Measurements from ENCODE around the gene JAG2.

JAG2 gene

DNA sequence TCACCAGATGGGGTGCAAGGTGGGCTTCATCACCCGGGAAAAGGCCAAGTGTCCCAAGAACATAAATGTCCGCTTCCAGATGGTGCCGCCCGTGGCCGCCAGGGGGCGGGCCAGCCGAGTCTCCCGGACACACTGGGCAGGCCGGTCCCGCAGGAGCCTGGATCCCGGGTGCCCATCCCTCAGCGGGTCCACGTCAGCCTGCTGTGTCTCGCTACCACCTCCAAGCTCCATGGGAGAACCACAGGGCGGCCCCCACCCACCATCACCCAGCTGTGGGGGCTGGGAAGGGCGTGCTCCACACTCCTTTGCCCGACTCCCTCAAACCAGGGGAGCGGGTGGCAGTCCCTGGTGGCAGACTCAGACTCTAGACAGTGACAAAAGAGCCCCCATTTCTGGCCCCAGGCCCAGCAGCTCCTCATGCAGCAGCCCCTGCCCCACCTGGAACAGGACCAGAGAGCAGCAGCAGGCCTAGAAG, 34.5 kb upstream of the JAG2 start (continued):
- TF ChIP-seq, protein P1, sequence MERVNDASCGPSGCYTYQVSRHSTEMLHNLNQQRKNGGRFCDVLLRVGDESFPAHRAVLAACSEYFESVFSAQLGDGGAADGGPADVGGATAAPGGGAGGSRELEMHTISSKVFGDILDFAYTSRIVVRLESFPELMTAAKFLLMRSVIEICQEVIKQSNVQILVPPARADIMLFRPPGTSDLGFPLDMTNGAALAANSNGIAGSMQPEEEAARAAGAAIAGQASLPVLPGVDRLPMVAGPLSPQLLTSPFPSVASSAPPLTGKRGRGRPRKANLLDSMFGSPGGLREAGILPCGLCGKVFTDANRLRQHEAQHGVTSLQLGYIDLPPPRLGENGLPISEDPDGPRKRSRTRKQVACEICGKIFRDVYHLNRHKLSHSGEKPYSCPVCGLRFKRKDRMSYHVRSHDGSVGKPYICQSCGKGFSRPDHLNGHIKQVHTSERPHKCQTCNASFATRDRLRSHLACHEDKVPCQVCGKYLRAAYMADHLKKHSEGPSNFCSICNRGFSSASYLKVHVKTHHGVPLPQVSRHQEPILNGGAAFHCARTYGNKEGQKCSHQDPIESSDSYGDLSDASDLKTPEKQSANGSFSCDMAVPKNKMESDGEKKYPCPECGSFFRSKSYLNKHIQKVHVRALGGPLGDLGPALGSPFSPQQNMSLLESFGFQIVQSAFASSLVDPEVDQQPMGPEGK (tag by site-specific recombination; IDR thresholded peaks at IDR 0.05): peak; percentile 91
- TF ChIP-seq, protein P2, sequence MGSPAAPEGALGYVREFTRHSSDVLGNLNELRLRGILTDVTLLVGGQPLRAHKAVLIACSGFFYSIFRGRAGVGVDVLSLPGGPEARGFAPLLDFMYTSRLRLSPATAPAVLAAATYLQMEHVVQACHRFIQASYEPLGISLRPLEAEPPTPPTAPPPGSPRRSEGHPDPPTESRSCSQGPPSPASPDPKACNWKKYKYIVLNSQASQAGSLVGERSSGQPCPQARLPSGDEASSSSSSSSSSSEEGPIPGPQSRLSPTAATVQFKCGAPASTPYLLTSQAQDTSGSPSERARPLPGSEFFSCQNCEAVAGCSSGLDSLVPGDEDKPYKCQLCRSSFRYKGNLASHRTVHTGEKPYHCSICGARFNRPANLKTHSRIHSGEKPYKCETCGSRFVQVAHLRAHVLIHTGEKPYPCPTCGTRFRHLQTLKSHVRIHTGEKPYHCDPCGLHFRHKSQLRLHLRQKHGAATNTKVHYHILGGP (tag by site-specific recombination; IDR thresholded peaks at IDR 0.05): no peak
- TF ChIP-seq ZNF571 (tag by site-specific recombination; IDR thresholded peaks at IDR 0.05) (no peak), ZBTB20 (tag by site-specific recombination; IDR thresholded peaks at IDR 0.05) (no peak), ZNF830 (tag by site-specific recombination; IDR thresholded peaks at IDR 0.05; ENCODE audit: low read depth) (no peak), ZNF785 (tag by site-specific recombination; IDR thresholded peaks at IDR 0.05) (no peak), ZNF747 (tag by site-specific recombination; IDR thresholded peaks at IDR 0.05) (no peak), MYNN (tag by site-specific recombination; IDR thresholded peaks at IDR 0.05; ENCODE audit: borderline replicate concordance) (no peak), ZFP41 (tag by site-specific recombination; IDR thresholded peaks at IDR 0.05; ENCODE audit: borderline replicate concordance) (no peak), ZNF521 (tag by site-specific recombination; IDR thresholded peaks at IDR 0.05) (no peak), ZNF16 (tag by site-specific recombination; IDR thresholded peaks at IDR 0.05; ENCODE audit: low read depth) (no peak), ZNF335 (tag by site-specific recombination; conservative IDR thresholded peaks at IDR 0.05) (no peak), ZNF10 (tag by site-specific recombination; IDR thresholded peaks at IDR 0.05) (no peak), ZNF548 (tag by site-specific recombination; IDR thresholded peaks at IDR 0.05) (no peak), KLF8 (tag by site-specific recombination; IDR thresholded peaks at IDR 0.05) (peak; percentile 69; the same call in 1 of the 2 replicates), ZNF302 (tag by site-specific recombination; IDR thresholded peaks at IDR 0.05; ENCODE audit: low read depth) (no peak), ZNF239 (tag by site-specific recombination; IDR thresholded peaks at IDR 0.05) (no peak), ZFP37 (tag by site-specific recombination; IDR thresholded peaks at IDR 0.05) (peak; percentile 76; the same call in 1 of the 2 replicates), ZNF48 (tag by site-specific recombination; IDR thresholded peaks at IDR 0.05) (no peak), ZNF843 (tag by site-specific recombination; IDR thresholded peaks at IDR 0.05) (no peak), ZNF202 (tag by site-specific recombination; IDR thresholded peaks at IDR 0.05; ENCODE audit: borderline replicate concordance) (no peak), ZNF610 (tag by site-specific recombination; IDR thresholded peaks at IDR 0.05; ENCODE audit: borderline replicate concordance) (no peak), YY2 (tag by site-specific recombination; IDR thresholded peaks at IDR 0.05) (no peak), KLF16 (tag by site-specific recombination; IDR thresholded peaks at IDR 0.05) (no peak), GLI4 (tag by site-specific recombination; IDR thresholded peaks at IDR 0.05) (no peak), ZNF626 (tag by site-specific recombination; IDR thresholded peaks at IDR 0.05) (no peak), ZNF146 (tag by site-specific recombination; IDR thresholded peaks at IDR 0.05) (no peak), SP2 (tag by site-specific recombination; IDR thresholded peaks at IDR 0.05) (peak; percentile 17; the same call in 1 of the 2 replicates), ZFP69B (tag by site-specific recombination; IDR thresholded peaks at IDR 0.05) (no peak), ZNF501 (tag by site-specific recombination; IDR thresholded peaks at IDR 0.05) (no peak), ZNF624 (tag by site-specific recombination; IDR thresholded peaks at IDR 0.05) (no peak)
- TF ChIP-seq, protein P3, sequence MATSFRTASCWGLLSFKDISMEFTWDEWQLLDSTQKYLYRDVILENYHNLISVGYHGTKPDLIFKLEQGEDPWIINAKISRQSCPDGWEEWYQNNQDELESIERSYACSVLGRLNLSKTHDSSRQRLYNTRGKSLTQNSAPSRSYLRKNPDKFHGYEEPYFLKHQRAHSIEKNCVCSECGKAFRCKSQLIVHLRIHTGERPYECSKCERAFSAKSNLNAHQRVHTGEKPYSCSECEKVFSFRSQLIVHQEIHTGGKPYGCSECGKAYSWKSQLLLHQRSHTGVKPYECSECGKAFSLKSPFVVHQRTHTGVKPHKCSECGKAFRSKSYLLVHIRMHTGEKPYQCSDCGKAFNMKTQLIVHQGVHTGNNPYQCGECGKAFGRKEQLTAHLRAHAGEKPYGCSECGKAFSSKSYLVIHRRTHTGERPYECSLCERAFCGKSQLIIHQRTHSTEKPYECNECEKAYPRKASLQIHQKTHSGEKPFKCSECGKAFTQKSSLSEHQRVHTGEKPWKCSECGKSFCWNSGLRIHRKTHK (tag by site-specific recombination; IDR thresholded peaks at IDR 0.05): no peak
- TF ChIP-seq, protein P4, sequence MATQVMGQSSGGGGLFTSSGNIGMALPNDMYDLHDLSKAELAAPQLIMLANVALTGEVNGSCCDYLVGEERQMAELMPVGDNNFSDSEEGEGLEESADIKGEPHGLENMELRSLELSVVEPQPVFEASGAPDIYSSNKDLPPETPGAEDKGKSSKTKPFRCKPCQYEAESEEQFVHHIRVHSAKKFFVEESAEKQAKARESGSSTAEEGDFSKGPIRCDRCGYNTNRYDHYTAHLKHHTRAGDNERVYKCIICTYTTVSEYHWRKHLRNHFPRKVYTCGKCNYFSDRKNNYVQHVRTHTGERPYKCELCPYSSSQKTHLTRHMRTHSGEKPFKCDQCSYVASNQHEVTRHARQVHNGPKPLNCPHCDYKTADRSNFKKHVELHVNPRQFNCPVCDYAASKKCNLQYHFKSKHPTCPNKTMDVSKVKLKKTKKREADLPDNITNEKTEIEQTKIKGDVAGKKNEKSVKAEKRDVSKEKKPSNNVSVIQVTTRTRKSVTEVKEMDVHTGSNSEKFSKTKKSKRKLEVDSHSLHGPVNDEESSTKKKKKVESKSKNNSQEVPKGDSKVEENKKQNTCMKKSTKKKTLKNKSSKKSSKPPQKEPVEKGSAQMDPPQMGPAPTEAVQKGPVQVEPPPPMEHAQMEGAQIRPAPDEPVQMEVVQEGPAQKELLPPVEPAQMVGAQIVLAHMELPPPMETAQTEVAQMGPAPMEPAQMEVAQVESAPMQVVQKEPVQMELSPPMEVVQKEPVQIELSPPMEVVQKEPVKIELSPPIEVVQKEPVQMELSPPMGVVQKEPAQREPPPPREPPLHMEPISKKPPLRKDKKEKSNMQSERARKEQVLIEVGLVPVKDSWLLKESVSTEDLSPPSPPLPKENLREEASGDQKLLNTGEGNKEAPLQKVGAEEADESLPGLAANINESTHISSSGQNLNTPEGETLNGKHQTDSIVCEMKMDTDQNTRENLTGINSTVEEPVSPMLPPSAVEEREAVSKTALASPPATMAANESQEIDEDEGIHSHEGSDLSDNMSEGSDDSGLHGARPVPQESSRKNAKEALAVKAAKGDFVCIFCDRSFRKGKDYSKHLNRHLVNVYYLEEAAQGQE (tag by site-specific recombination; IDR thresholded peaks at IDR 0.05): no peak
- TF ChIP-seq, protein P5, sequence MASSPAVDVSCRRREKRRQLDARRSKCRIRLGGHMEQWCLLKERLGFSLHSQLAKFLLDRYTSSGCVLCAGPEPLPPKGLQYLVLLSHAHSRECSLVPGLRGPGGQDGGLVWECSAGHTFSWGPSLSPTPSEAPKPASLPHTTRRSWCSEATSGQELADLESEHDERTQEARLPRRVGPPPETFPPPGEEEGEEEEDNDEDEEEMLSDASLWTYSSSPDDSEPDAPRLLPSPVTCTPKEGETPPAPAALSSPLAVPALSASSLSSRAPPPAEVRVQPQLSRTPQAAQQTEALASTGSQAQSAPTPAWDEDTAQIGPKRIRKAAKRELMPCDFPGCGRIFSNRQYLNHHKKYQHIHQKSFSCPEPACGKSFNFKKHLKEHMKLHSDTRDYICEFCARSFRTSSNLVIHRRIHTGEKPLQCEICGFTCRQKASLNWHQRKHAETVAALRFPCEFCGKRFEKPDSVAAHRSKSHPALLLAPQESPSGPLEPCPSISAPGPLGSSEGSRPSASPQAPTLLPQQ (tag by site-specific recombination; IDR thresholded peaks at IDR 0.05): 0 out of 2 replicates have a peak, but pooled peaks have one; percentile 20
